ENCODE data around the gene IFT88. TPM values are rescaled to one million over a fixed set of nuclear protein-coding genes. Genes with fewer than 3 reads are reported as not detected.

Gene IFT88
- total and polyA plus RNA-seq, 2 of the 8 experiments (the other 6 are each of a cell fraction or from before 2014, with no cell fraction given), result 1.7 to 5.8 TPM

GRCh38 chr13:20636079-20636478 lies 69.1 kb downstream of the IFT88 start (continued):
- TF ChIP-seq CHD7 (IDR thresholded peaks at IDR 0.05; ENCODE audit: insufficient replicate concordance, low read length) (no peak), KDM4A (IDR thresholded peaks at IDR 0.05; ENCODE audit: low read depth, low read length, severe bottlenecking) (no peak)

Measured in H1 (cell line).